ENCODE measurements around the gene PLPP7. TPM values are rescaled to one million over a fixed set of nuclear protein-coding genes. Genes with fewer than 3 reads are reported as not detected.
A peak's percentile ranks its signal among the peaks of the same experiment; 100 is the strongest.

The PLPP7 gene
- total RNA-seq, 1 donor from 2014 or later, result 5.4 TPM

- Histone ChIP-seq H2AFZ (replicated peaks) (no peak overlapping the region), H3K9ac (no peak overlapping the region), H3K79me2 (ENCODE audit: low read depth) (no peaks in the 10 kb centered on the region), H3K36me3 (no peaks in the 10 kb centered on the region), H4K20me1 (ENCODE audit: low read depth) (no peaks in the 10 kb centered on the region), H3F3A (ENCODE audit: low read depth) (no peaks in the 10 kb centered on the region), H3K9me3 (ENCODE audit: low read depth) (no peaks in the 10 kb centered on the region), H3K27me3 (no peaks in the 10 kb centered on the region), H3K27ac (no peak overlapping the region), H3K4me3 (no peak overlapping the region), H3K4me2 (no peak overlapping the region), H3K4me1 (no peaks in the 10 kb centered on the region)
- no peak overlapping the region for H3K4me3 Mint-ChIP-seq
- H3K36me3 Mint-ChIP-seq, result no peaks in the 10 kb centered on the region
- no peak overlapping the region for H3K27ac Mint-ChIP-seq
- TF ChIP-seq EZH2 (IDR thresholded peaks at IDR 0.05), result no peak
- no peak for TF ChIP-seq EZH2phosphoT487 (IDR thresholded peaks at IDR 0.05)
- no peak for TF ChIP-seq CTCF (IDR thresholded peaks at IDR 0.05)
- H3K27me3 Mint-ChIP-seq (ENCODE audit: insufficient read depth, low read depth), result no peaks in the 10 kb centered on the region
- H3K4me1 Mint-ChIP-seq, result no peaks in the 10 kb centered on the region
- no peak for DNase-seq (ENCODE audit: low spot score)
- peaks cover 5% of the 10 kb centered on the region for H3K9me3 Mint-ChIP-seq
Observed at GRCh38 chr9:131246618-131247017, 42.9 kb upstream of the PLPP7 start.

GRCh38 chr9:131252120-131252519 lies 37.4 kb upstream of the PLPP7 start:
- H3K27me3 ChIP-seq, result no peaks in the 10 kb centered on the region
- H3K9ac ChIP-seq, result no peak overlapping the region
- Mint-ChIP-seq H3K27me3 (ENCODE audit: insufficient read depth, low read depth) (peaks cover 5% of the 10 kb centered on the region), H3K36me3 (no peaks in the 10 kb centered on the region), H3K4me1 (peaks cover 19% of the 10 kb centered on the region), H3K27ac (no peak overlapping the region), H3K9me3 (no peaks in the 10 kb centered on the region), H3K4me3 (no peak overlapping the region)
- peaks cover 13% of the 10 kb centered on the region for H3F3A ChIP-seq (ENCODE audit: low read depth)
- TF ChIP-seq EZH2 (IDR thresholded peaks at IDR 0.05) (no peak), EZH2phosphoT487 (IDR thresholded peaks at IDR 0.05) (no peak), CTCF (IDR thresholded peaks at IDR 0.05) (no peak)
- H3K79me2 ChIP-seq (ENCODE audit: low read depth), result no peaks in the 10 kb centered on the region
- H3K4me1 ChIP-seq, result peaks cover 8% of the 10 kb centered on the region
- H3K4me2 ChIP-seq, result no peak overlapping the region
- no peak overlapping the region for H2AFZ ChIP-seq (replicated peaks)
- no peaks in the 10 kb centered on the region for H3K9me3 ChIP-seq (ENCODE audit: low read depth)
- no peak overlapping the region for H3K4me3 ChIP-seq
- no peak for DNase-seq (ENCODE audit: low spot score)
- no peak overlapping the region for H3K27ac ChIP-seq
- no peaks in the 10 kb centered on the region for H3K36me3 ChIP-seq
- H4K20me1 ChIP-seq (ENCODE audit: low read depth), result no peaks in the 10 kb centered on the region

- Histone ChIP-seq H3K36me3 (no peaks in the 10 kb centered on the region), H3K27me3 (no peaks in the 10 kb centered on the region), H3F3A (ENCODE audit: low read depth) (peaks cover 13% of the 10 kb centered on the region), H3K9ac (no peak overlapping the region), H3K4me3 (no peak overlapping the region), H3K4me2 (no peak overlapping the region), H3K9me3 (ENCODE audit: low read depth) (no peaks in the 10 kb centered on the region), H3K27ac (peak overlapping the region; percentile 41), H3K4me1 (peaks cover 8% of the 10 kb centered on the region), H2AFZ (replicated peaks) (peak overlapping the region; percentile 58), H3K79me2 (ENCODE audit: low read depth) (no peaks in the 10 kb centered on the region), H4K20me1 (ENCODE audit: low read depth) (no peaks in the 10 kb centered on the region)
- H3K27ac Mint-ChIP-seq, result peak overlapping the region; percentile 87
- TF ChIP-seq EZH2 (IDR thresholded peaks at IDR 0.05) (no peak), CTCF (IDR thresholded peaks at IDR 0.05) (no peak), EZH2phosphoT487 (IDR thresholded peaks at IDR 0.05) (no peak)
- no peaks in the 10 kb centered on the region for H3K36me3 Mint-ChIP-seq
- H3K4me1 Mint-ChIP-seq, result peaks cover 22% of the 10 kb centered on the region
- peak; percentile 65 for DNase-seq (ENCODE audit: low spot score)
- H3K4me3 Mint-ChIP-seq, result peak overlapping the region; percentile 15
- H3K9me3 Mint-ChIP-seq, result no peaks in the 10 kb centered on the region
- H3K27me3 Mint-ChIP-seq (ENCODE audit: insufficient read depth, low read depth), result peaks cover 5% of the 10 kb centered on the region
Observed at GRCh38 chr9:131253891-131254491, 35.5 kb upstream of the PLPP7 start.

All from neural progenitor cell (in vitro differentiated cells).